HepG2 (cell line): ENCODE measurements around the gene TEDC1. TPM values are rescaled to one million over a fixed set of nuclear protein-coding genes. Genes with fewer than 3 reads are reported as not detected.
A peak's percentile ranks its signal among the peaks of the same experiment; 100 is the strongest.

Experiments
- FOXA1 ChIP-seq, 2 experiments: fragments of 450-650 bp in 1 of 2; sonication (generic) in 1 of 2; formaldehyde crosslinking in 1 of 2; IDR thresholded peaks; 2 replicates each; pipeline versions ENCODE4 v1.4.0 to v1.6.1; 2016 to 2020; ENCODE audit warnings: missing genetic modification reagents in 1 of 2
- HOXA9 ChIP-seq: sonication (generic); formaldehyde crosslinking; IDR thresholded peaks from 2 replicates; pipeline ENCODE4 v1.8.1; 2022; ENCODE audit warnings: missing genetic modification reagents, mild to moderate bottlenecking, moderate library complexity, borderline replicate concordance
- MIER3 ChIP-seq: IDR thresholded peaks from 2 replicates; pipeline ENCODE4 v1.6.1; 2016; ENCODE audit warnings: missing compliant biosample characterization, borderline replicate concordance
- PATZ1 ChIP-seq: sonication (generic); formaldehyde crosslinking; IDR thresholded peaks from 2 replicates; pipeline ENCODE4 v1.4.0; 2020; ENCODE audit warnings: missing genetic modification reagents
- PPARG ChIP-seq: conservative IDR thresholded peaks from 2 replicates; pipeline ENCODE4 v1.6.1; 2016; ENCODE audit warnings: missing biosample characterization, missing genetic modification reagents
- RERE ChIP-seq: IDR thresholded peaks from 2 replicates; pipeline ENCODE4 v1.6.1; 2016; ENCODE audit warnings: low read depth, missing genetic modification reagents, missing compliant biosample characterization
- RFX5 ChIP-seq: IDR thresholded peaks from 2 replicates; pipeline ENCODE4 v1.6.1; 2011; ENCODE audit warnings: low read depth, low read length, improper control_type of control experiment
- SIN3A ChIP-seq: IDR thresholded peaks from 2 replicates; pipeline ENCODE4 v1.6.1; 2011; ENCODE audit warnings: low read depth, mild to moderate bottlenecking, control low read depth, low read length, borderline replicate concordance
- SMARCE1 ChIP-seq: fragments of 450-650 bp; IDR thresholded peaks from 2 replicates; pipeline ENCODE4 v1.6.1; 2017; ENCODE audit warnings: borderline replicate concordance
- ZNF34 ChIP-seq: sonication (generic); formaldehyde crosslinking; IDR thresholded peaks from 2 replicates; pipeline ENCODE4 v1.4.0; 2020; ENCODE audit warnings: mild to moderate bottlenecking, missing genetic modification reagents, borderline replicate concordance
- ZNF740 ChIP-seq: sonication (generic); formaldehyde crosslinking; IDR thresholded peaks from 2 replicates; pipeline ENCODE4 v1.4.0; 2020; ENCODE audit warnings: missing genetic modification reagents
- ZNF773 ChIP-seq: sonication (generic); formaldehyde crosslinking; IDR thresholded peaks from 2 replicates; pipeline ENCODE4 v1.4.0; 2020; ENCODE audit warnings: missing genetic modification reagents, borderline replicate concordance
- ZNF891 ChIP-seq: sonication (generic); formaldehyde crosslinking; IDR thresholded peaks from 2 replicates; pipeline ENCODE4 v1.5.0; 2020; ENCODE audit warnings: mild to moderate bottlenecking, missing genetic modification reagents
- polyA plus RNA-seq, 8 experiments: library from polyadenylated mRNA; depleted of rRNA in 3 of 8; stranded (reverse) in 7 of 8; unstranded in 1 of 8; fragments of >200 nt; fragmentation: Illumina TruSeq in 4 of 8; extraction: Trizol in 4 of 8; gene quantifications; 2 replicates each; pipeline versions ENCODE4 v1.2.1 to v1.2.3, GENCODE V29; 2011 to 2016; ENCODE audit warnings: low read depth in 4 of 8, missing spikeins in 1 of 8, mixed read lengths in 1 of 8; ENCODE audit not compliant: insufficient read depth in 1 of 8
- total RNA-seq, 5 experiments: library from RNA; depleted of rRNA; stranded (reverse); fragments of >200 nt; fragmentation: Illumina TruSeq; extraction: Trizol; gene quantifications; 2 replicates each; pipeline ENCODE4 v1.2.3, GENCODE V29; 2016; ENCODE audit warnings: low read depth in 1 of 5
- TF ChIP-seq, protein P1 (sequence below): sonication (generic); formaldehyde crosslinking; IDR thresholded peaks from 2 replicates; pipeline ENCODE4 v1.5.0; 2020; ENCODE audit warnings: mild to moderate bottlenecking, missing genetic modification reagents
- TF ChIP-seq, protein P2 (sequence below): sonication (generic); formaldehyde crosslinking; IDR thresholded peaks from 2 replicates; pipeline ENCODE4 v1.9.0; 2022; ENCODE audit warnings: missing genetic modification reagents, mild to moderate bottlenecking, borderline replicate concordance

Gene TEDC1
- total and polyA plus RNA-seq, 2 of the 13 experiments (the other 11 are each of a cell fraction or from before 2014, with no cell fraction given) = 5.7 to 27.4 TPM

DNA sequence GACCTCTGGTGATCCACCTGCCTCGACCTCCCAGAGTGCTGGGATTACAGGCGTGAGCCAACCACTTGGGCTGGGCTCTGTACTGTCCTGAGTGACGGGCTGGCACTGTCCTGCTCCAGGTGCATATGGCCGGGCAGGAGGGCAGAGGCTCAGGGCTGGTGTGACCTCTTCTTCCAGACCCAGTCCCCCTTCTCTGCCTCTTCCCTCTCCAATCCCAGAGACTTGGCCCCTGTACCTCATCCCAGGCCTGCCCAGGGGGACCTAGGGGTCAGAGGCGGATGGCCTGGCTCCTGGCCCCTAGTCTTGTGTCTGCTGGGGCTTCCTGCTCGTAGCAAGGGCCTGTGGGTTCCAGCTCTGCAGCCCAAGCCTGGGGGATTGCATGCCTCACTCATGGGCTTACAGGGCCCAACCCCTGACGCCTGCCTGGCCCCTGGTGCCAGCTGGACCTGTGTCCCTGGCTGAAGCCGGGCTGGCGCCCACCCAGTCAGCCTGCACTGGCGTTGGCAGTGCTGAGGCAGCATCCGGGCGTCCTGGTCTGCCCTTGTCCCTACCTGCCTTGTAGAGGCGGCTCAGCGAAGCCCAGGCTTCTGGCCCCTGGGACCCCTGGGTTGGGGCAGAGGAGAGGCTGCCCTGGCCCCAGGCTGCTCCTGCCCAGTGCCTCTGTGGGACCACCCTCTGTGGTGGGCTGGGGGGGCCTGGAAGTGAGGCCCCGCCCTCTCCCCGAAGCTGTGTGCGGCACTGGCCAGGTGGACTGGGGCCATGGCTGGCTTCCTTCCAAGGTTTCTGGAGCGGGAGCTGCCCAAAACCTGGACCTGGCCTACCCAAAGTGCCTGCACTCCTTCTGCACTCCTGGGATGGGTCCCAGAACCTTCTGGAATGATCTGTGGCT lies 4.3 kb downstream of the TEDC1 start (continued):
- TF ChIP-seq RERE (CRISPR knock-in tag) = no peak
- TF ChIP-seq, protein P1, sequence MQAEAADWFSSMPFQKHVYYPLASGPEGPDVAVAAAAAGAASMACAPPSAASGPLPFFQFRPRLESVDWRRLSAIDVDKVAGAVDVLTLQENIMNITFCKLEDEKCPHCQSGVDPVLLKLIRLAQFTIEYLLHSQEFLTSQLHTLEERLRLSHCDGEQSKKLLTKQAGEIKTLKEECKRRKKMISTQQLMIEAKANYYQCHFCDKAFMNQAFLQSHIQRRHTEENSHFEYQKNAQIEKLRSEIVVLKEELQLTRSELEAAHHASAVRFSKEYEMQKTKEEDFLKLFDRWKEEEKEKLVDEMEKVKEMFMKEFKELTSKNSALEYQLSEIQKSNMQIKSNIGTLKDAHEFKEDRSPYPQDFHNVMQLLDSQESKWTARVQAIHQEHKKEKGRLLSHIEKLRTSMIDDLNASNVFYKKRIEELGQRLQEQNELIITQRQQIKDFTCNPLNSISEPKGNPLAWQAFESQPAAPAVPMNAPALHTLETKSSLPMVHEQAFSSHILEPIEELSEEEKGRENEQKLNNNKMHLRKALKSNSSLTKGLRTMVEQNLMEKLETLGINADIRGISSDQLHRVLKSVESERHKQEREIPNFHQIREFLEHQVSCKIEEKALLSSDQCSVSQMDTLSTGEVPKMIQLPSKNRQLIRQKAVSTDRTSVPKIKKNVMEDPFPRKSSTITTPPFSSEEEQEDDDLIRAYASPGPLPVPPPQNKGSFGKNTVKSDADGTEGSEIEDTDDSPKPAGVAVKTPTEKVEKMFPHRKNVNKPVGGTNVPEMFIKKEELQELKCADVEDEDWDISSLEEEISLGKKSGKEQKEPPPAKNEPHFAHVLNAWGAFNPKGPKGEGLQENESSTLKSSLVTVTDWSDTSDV (CRISPR knock-in tag) = no peak
- no peak for TF ChIP-seq SIN3A
- no peak for TF ChIP-seq HOXA9 (CRISPR knock-in tag)
- peak; percentile 55; the same call in 1 of the 2 replicates for TF ChIP-seq ZNF773 (CRISPR knock-in tag)
- TF ChIP-seq, protein P2, sequence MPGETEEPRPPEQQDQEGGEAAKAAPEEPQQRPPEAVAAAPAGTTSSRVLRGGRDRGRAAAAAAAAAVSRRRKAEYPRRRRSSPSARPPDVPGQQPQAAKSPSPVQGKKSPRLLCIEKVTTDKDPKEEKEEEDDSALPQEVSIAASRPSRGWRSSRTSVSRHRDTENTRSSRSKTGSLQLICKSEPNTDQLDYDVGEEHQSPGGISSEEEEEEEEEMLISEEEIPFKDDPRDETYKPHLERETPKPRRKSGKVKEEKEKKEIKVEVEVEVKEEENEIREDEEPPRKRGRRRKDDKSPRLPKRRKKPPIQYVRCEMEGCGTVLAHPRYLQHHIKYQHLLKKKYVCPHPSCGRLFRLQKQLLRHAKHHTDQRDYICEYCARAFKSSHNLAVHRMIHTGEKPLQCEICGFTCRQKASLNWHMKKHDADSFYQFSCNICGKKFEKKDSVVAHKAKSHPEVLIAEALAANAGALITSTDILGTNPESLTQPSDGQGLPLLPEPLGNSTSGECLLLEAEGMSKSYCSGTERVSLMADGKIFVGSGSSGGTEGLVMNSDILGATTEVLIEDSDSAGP (CRISPR knock-in tag) = peak; percentile 35; the same call in 1 of the 2 replicates
- TF ChIP-seq PPARG = no peak
- no peak; the same call in 1 of the 2 replicates for TF ChIP-seq ZNF891 (CRISPR knock-in tag)
- TF ChIP-seq ZNF34 = no peak
- peak; percentile 92 for TF ChIP-seq PATZ1 (CRISPR knock-in tag)
- TF ChIP-seq RFX5 = no peak
- TF ChIP-seq SMARCE1 = no peak
- no peak for TF ChIP-seq FOXA1 (IDR thresholded peaks at IDR 0.05)
- no peak for TF ChIP-seq FOXA1 (CRISPR knock-in tag; IDR thresholded peaks at IDR 0.05)
- 0 out of 2 replicates have a peak, but pooled peaks have one; percentile 3 for TF ChIP-seq MIER3 (CRISPR knock-in tag)
- no peak for TF ChIP-seq ZNF740
